Kidney glomerular epithelial cell (primary cell): ENCODE results near the gene SKP1.
"Not testable (repeated sequence)": the region's sequence is repeated elsewhere in the genome, so short reads cannot be mapped to it uniquely, and the experiment has no call there.

ENCODE experiments used
- DNase-seq: peaks from one replicate; lab custom pipeline; 2025; lab: John Stamatoyannopoulos, UW

SKP1 gene

DNA sequence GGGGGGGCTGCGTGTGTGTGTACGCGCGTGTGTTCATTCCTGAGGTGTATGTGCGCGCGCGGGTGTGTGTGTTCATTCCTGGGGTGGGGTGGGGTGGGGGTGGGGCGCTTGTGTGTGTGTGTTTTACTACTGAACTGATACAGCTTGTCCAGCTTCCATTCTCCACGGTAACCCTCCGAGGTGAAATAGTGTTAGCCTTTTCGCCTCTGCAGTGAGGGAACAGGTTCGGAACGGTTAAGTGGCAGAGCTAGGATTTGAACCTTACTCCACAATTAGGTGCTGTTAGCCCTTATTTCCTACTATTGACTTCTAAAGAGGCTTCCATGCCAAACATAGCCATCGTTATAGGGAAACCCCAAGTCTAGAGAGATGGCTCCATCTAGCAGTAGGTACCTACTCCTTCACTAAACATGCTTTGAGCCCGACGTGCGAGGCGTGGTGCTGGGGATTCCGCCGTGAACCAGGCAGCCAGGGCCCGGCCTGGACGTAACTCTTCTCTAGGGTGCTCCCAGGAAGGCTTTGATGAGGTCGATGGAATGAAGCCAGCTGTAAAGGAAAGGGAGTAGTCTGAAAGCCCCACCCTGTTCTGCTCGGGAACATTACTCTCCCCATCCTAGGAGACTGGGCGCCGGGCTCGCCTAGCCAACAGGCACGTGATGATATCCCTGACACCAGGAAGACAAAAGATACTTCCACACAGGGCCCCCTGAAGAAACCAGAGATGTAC lies 782 bp upstream of the SKP1 start:
- peak; percentile 18 for DNase-seq

DNA sequence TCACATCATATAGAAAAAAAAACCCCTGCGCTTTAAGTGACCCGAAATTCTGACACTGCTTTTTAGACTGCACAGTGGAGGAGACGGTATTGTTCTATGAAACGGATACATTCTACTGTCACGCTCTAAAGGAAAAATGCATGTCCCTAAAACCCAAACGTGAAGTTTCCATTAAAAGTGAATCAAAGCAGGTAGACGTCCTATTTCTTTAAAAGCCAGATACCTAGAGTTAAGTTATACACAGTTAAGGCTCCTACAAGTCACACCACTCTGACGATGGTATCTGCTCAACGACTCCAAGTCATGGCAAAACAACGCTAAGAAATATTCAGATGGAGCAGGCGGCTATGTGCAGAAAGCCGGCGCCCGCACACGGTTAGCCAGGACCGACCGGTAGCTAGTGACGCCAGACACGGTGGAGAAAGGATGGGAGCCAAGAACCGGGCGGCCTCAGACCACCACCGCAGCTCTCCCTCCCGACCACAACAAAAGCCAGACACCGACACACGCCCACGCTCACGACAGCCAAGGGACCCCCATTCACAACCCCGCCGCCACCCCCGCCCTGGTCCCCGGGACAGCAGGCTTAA lies 734 bp downstream of the SKP1 start:
- DNase-seq: no peak

DNA sequence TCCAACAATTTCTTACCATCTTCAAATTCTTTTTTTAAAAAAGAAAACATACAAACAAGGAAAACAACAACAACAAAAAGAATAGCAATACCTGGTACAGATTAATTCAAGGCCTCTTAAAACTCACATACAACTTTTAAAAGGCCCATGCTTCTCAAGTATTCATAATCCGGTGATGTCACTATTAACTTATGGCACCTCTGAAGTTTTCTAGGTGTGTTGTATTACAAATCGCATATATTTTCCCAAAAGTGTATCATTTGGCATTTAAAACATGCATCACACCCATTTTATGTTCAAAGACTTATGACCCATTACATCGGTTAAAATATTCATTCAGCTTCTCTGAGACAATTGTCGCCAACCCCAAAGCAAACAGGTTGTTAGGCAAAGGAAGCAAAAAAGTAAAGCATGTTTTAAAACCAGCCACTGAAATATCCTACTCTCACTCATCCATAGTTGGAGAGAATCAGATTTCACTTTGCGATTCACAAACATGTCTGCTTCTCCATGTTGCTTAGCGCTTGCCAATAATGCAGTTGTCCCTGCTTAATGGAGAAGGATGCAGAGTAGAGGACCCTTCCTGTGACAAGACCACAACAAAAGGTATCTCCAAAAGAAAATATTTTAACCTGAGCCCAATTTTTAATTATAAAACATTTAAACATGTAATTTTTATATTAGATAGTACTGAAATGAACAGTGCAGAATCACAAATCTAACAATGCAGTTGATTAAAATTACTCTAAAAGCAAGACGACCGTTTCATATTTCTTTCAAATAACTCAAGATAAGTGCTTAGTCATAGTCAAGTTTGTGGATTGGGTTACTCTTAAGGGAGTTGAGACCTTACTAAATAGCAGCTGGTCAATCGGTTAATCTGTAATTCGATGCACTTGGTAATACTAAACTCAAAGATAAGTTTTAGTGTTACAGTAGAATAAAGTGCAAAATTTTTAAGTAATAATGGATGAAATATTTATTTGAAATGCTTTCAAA lies 1.6 kb downstream of the SKP1 start:
- peak; percentile 48 for DNase-seq

DNA sequence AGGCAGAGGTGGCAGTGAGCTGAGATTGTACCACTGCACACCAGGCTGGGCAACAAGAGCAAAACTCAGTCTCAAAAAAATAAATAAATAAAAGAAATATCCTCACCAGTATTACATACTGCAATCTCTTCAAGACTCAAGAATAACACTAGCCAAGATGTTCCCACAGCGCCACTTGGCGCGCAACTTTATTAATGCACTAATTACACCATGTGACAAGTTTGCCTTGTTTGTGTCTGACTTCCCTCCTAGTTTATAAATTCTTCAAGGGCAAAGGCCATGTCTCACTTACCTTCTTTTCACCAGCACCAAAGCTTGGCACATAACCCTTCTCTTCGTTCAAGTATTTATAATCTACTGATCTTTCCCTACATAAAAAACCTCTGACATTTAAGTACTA lies 4.8 kb downstream of the SKP1 start:
- no peak for DNase-seq

DNA sequence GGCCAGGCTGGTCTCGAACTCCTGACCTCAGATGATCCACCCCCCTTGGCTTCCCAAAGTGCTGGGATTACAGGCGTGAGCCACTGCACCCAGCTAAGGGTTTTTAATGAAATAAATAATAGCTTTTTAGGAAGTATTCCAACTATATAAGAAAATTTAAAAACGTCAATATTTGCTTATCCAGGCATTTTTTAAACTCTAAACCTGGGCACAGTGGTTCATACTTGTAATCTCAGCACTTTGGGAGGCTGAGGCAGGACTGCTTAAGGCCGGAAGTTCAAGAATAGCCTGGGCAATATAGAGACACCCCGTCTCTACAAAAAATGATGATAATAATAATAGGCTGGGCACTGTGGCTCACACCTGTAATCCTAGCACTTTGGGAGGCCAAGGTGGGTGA lies 14.2 kb downstream of the SKP1 start:
- DNase-seq: no peak

DNA sequence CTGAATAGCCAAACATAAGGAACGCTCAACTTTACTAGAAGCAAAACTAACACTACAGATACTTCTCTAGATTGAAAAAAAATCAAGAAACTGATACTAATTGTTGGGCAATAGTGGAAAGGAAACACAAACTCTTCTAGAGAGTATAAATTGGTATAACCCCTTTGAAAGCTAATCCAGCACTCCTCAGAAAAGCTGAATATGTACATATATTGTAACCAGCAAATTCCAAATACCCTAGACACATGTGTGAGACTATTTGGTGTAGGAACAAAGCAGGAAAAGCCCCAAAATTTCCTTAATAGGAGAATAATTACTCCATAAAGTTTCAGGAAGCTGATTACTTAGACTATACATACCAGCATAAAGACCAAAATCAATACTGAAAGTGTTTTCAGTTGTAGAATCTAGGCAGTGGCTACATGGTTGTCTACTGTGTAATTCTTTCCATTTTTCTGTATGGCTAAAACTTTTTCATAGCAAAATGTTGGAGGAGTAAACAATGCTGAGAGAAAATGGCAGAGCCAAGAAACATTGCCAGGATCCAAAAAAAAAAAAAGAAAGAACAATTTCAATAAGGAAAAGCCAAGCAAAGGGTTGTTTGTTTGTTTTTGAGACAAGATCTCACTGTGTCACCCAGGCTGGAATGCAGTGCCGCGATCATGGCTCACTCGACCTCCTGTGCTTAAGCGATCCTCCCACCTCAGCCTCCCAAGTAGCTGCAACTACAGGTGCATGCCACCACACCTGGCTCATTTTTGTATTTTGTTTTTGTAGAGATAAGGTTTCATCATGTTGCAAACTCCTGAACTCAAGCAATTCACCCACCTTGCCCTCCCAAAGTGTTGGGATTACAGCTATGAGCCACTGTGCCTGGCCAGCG lies 15.0 kb downstream of the SKP1 start:
- DNase-seq: no peak

DNA sequence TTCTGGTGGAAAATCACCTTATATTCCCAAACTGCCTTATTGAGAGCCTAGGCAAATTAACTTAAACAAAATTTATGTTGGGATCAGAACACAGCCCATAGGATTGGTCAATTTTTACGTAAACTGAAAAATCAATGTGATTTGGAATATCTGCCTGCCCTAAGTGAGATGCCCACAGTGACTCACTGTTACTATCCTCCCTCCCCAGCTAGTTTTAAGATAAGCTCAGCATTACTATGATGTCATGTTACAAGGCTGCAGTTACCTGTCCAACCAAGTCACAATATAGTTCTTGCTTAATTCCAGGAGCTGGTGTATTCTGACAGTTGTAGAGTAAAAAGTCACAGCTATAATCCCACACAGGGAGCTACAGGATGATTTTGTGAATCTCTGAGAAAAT lies 23.1 kb downstream of the SKP1 start:
- peak; percentile 35 for DNase-seq

DNA sequence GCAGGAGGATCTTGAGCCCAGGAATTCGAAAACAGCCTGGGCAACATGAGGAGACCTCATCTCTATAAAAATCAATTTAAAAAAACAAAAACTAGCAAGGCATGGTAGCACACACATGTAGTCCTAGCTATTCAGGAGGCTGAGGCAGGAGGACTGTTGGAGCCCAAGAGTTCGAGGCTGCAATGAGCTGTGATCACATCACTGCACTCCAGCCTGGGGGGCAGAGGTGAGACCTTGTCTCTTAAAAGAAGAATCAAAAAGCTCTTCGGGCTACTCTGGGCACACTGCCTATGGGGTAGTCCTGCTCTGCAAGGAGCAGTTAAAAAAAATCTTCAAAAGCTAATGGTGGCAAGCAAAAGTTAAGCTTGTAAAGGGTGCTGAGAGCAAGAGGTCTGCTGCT lies 23.5 kb downstream of the SKP1 start:
- DNase-seq: no peak

DNA sequence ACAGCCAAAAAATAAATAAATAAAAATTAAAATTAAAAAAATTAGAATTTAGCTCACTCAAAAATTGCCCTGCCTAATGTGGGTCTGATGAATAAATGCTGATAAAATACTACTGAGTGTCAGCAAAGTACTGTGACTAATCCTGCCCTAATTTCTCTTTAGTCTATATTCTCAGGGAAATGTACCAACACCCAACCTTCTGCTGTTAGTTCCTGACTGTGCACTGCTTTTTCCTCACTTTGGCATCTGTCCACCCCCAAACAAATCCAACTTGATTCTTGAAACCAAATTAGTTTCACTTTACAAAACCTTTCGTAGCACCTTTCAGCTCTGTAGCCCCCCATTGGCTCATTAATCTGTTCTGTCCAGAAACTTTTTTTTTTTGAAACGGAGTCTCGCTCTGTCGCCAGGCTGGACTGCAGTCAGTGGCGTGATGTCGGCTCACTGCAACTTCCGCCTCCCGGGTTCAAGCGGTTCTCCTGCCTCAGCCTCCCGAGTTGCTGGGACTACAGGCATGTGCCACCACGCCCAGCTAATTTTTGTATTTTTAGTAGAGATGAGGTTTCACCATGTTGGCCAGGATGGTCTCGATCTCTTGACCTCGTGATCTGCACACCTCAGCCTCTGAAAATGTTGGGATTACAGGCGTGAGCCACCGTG lies 24.4 kb downstream of the SKP1 start:
- not testable (repeated sequence) for DNase-seq

DNA sequence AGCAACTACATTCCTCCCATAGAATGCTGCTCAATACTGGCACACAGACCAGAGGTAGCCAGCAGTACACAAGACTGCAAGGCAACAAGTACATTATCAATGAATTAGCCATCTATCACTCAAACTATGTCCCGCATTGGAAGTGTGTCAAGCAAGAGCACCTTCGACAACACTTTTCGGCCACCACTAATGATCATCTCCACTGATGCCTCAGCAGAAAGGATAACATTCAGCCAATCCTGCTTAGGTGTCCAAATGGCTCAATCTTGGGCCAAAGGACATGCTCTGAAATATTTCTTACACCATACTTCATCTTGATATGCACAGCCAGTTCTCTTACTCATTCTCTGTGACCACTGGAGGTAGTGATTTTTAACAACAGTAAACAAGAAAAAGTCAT lies 25.0 kb downstream of the SKP1 start:
- no peak for DNase-seq

DNA sequence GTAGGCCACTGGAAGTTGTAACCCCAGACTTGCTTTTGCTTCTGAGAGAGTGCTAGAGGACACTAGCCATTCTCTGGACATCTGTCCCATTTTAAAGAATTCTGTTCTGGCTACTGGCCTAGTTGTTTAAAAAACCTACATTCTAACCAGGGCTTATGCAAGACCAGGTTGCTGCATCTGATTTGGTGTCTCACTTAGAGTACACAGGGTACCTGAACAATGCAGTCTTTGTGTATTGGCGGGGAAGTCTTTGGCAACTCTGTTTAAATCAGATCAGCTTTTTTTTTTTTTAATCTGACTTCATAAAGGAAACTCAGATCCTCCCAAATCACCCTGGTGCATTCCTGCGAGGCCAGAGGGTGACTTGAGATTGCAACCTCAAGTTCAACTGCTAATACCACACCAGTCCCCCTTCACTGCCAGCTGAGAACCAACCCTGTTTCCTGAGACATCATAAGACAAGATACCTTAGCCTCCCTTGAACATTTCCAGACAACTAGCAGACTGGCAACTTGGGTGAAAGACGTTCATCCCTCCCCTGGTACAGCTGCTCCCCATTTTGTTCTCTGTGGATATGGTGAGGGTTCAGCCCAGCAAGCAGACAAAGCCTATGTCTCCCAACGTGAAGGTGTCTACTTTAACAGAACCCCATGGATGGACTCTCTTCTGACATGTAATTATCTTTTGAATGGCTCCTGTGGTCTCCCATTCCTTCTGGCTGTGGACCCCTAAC lies 27.0 kb downstream of the SKP1 start:
- no peak for DNase-seq

DNA sequence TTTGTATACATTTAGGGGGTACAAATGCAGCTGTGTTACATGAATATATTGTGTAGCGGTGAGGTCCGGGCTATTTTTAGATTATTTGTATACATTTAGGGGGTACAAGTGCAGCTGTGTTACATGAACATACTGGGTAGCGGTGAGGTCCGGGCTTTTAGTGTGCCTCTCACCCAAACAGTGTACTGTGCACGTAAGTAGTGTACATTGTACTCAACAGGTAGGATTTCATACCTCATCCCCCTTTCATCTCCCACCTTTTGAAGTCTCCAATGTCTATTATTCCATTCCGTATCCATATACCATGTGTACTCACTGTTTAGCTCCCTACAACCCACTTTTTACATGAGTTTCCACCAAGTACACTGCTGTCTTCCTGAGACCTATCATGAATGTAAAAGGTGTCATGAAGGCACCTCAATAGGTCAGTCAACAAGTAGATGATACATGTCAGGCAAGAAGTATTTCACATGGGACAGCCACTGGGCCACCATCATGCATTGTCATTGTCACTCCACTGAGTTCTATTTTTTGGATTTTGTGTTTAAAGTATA lies 27.7 kb downstream of the SKP1 start:
- no peak for DNase-seq

DNA sequence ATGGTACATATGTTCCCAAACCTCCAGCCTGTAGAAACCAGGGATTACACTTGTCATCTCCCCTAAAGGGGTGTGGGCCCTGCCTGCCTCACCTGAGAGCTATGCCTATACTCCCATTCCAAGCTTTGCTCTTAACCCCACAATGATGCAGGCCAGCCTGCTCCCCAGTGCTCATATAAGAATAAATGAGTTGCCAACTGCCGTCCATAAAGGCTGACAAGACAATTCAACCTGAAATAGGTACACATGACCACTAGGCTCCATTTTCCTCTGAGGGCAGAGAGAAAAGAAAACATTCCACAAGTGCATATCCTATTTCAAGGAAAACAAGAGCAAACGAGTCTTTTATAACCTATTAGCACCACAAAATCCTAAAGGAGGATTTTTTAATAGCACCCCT lies 28.4 kb downstream of the SKP1 start:
- DNase-seq: peak; percentile 60

DNA sequence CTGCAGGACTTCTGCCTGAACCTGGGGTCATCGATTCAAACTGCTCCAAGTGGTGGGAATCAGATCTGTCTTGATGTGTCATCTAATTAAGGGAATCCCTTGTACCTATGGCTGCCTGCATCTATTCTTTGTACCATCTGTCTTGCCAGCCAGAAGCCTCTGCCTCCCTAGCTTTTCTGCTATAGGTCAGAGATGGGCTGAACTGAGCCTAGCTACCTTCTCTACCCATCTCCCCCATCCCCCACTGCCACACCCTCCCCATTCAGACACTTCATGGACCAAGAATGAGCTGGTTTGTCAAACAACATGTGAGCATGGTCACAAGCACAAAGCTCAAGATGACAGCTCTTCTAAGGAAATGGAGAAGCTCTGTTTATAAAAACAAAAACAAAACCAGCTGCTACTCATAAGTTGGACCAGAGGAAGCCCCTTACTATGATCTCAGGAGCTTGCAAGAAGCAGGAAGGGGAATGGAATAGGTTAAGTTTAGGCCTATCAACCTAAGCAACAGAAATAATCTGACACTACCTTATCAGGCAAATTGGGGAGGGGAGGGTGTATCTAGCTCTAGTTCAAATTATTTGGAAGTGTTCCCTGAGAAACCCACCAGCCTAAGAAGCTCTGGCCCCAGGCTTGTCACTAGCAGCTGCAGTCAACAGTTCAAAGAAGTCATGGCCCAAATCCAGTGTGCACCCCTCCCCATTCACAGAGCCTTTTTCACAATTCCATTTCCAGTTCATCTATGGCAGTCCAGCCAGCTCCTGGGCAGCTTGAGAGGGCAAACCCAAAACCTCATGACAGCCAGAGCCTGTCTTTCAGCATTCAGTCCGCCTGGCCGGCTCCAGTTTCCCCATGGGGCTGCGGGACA lies 29.9 kb downstream of the SKP1 start:
- no peak for DNase-seq

DNA sequence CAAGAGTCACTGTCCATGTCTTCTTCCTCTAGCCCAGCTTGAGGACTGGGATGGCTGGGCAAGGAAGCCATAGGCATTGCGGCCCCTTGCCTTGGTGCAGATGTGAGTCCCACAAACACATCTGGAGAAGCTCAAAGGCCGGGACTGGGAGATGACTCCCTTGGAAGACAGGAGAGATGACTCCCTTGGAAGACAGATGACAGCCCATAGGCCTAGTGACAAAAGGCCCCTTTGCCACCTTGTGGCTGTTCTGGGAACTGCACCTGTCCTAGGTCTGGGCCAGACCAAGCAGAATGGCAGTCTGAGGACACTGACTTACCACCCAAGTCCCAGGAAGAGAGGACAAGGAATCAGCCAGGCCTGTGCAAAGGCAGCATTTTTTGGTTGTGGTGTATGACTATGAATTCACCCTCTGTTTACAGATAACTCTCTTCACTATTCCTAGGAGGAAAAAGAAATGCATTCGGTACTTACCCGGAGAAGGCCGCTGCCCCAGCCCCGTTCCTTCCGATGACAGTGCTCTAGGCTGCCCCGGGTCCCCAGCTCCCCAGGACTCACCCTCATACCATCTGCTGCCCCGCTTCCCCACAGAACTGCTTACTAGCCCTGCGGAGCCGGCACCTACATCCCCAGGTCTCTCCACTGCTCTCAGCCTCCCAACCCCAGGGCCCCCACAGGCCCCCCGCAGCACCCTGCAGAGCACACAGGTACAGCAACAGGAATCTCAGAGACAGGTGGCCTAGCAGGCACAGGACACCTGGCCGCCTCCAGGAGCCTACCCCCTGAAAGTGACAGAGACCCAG lies 30.8 kb downstream of the SKP1 start:
- peak; percentile 29 for DNase-seq

DNA sequence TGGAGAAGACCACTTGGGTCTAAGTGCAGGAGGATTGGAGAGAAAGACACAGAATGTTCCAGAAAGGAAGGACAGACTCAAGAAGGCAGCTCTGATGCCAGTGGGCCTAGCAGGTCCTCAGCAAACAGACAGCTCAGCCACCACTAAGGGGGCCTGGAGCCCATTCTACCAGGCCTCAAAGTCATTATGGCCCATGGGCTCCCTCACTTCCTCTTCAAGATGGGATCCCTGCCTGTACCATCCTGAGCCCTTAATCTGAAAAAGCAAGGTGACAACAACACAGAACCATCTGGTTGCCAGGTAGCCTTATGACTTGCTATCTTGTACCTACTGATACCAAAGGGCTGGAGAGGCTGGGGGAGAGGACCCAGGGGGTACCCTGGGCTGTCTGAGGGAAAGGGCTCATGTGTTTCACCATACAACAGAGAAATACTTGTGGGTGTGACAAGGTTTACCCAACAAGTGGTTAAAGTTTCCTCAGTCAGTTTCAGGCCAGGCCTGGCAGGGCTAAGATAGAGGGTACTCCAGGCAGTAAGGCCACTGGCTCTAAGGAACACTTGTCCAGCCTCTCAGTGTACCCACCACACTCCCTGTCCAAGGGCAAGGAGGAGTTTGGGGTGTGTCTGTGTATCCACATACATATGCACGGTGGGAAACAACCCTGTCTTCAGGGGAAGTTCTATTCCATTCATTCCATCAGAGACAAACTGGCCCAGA lies 31.6 kb downstream of the SKP1 start:
- DNase-seq: no peak
